K562 (cell line): Measurements from ENCODE around the gene EPB41L4A. TPM values are rescaled to one million over a fixed set of nuclear protein-coding genes. Genes with fewer than 3 reads are reported as not detected.
A peak's percentile ranks its signal among the peaks of the same experiment; 100 is the strongest.

ENCODE experiments used
- ATAC-seq: fragments of 200-7000 bp; cut with Tn5 transposase; 3 replicates; pipeline ENCODE4 v1.9.1; 2020; ENCODE audit warnings: moderate library complexity
- BruUV-seq: library from RNA; stranded (reverse); fragments of 400-500 nt; replicated peaks from 2 replicates; lab custom pipeline; 2021; lab: Mats Ljungman, UMichigan
- CTCF ChIA-PET: fragments of 300-600 bp; formaldehyde crosslinking; extraction: SDS; loops from one replicate; lab custom pipeline; 2021; ENCODE audit warnings: low intra/inter-chr PET ratio; lab: Yijun Ruan, JAX
- POLR2A ChIA-PET: fragments of 300-600, 350-650 bp; sonication (Branson Sonifier 250); formaldehyde crosslinking; extraction: SDS; loops from one replicate; lab custom pipeline; 2021; ENCODE audit warnings: antibody characterized with exemption, inconsistent platforms; lab: Yijun Ruan, JAX
- DNase-seq, 4 experiments: peaks; one replicate each; pipeline versions ENCODE4 v3.0.0 to v3.0.0-alpha.2; 2011 to 2018; ENCODE audit warnings: low spot score in 3 of 4, mixed read lengths in 3 of 4; ENCODE audit errors: extremely low read depth in 1 of 4
- FAIRE-seq: peaks from 2 replicates; lab custom pipeline; 2011; peaks lifted over from hg19 to GRCh38; lab: Jason Lieb, UNC
- H2AFZ ChIP-seq: 2 replicates; pipeline ENCODE4 v1.6.0; 2011; ENCODE audit warnings: low read depth, low read length, control low read depth, inconsistent platforms
- H3K27ac ChIP-seq: fragments of 200-600 bp; 3 replicates; pipeline ENCODE4 v1.8.0; 2011; ENCODE audit warnings: low read depth, mild to moderate bottlenecking, control low read depth, inconsistent platforms, low read length, moderate library complexity, mixed read lengths; ENCODE audit errors: extremely low read depth
- H3K27me3 ChIP-seq, 2 experiments: fragments of 300-600 bp in 1 of 2; 2 replicates in 1 of 2; 3 replicates in 1 of 2; pipeline versions ENCODE4 v1.6.0 to v1.8.0; 2011; ENCODE audit warnings: inconsistent platforms in 2 of 2, low read length in 2 of 2, mild to moderate bottlenecking in 1 of 2, mixed read lengths in 1 of 2, moderate library complexity in 1 of 2; ENCODE audit not compliant: control insufficient read depth in 2 of 2, insufficient read depth in 2 of 2
- H3K36me3 ChIP-seq: fragments of 300-600 bp; 3 replicates; pipeline ENCODE4 v1.8.0; 2011; ENCODE audit warnings: mild to moderate bottlenecking, low read length, inconsistent platforms; ENCODE audit not compliant: control insufficient read depth, insufficient read depth
- H3K4me1 ChIP-seq, 2 experiments: fragments of 200-600 bp in 1 of 2; replicated peaks in 1 of 2; 2 replicates in 1 of 2; 3 replicates in 1 of 2; pipeline versions ENCODE4 v1.5.1 to v1.8.0; 2011; ENCODE audit warnings: inconsistent platforms in 2 of 2, low read length in 2 of 2, mild to moderate bottlenecking in 1 of 2, mixed read lengths in 1 of 2, moderate library complexity in 1 of 2; ENCODE audit not compliant: control insufficient read depth in 2 of 2, insufficient read depth in 2 of 2
- H3K4me2 ChIP-seq: 2 replicates; pipeline ENCODE4 v1.6.1; 2011; ENCODE audit warnings: low read length, control low read depth, inconsistent platforms, mixed read lengths; ENCODE audit not compliant: insufficient read depth
- H3K4me3 ChIP-seq: fragments of 200-600 bp; sonication (generic), shearing (Covaris generic); 2 replicates; pipeline ENCODE4 v1.5.1; 2016; ENCODE audit warnings: control low read depth, inconsistent platforms
- H3K79me2 ChIP-seq: fragments of 200-600 bp; 3 replicates; pipeline ENCODE4 v1.8.0; 2011; ENCODE audit warnings: low read length, inconsistent platforms; ENCODE audit not compliant: control insufficient read depth, insufficient read depth
- H3K9ac ChIP-seq, 2 experiments: 2 replicates each; pipeline versions ENCODE4 v1.6.0 to v1.6.1; 2011; ENCODE audit warnings: low read depth in 2 of 2, low read length in 2 of 2, control low read depth in 1 of 2, inconsistent platforms in 1 of 2, mild to moderate bottlenecking in 1 of 2, mixed read lengths in 1 of 2; ENCODE audit not compliant: insufficient read depth in 1 of 2
- H3K9me1 ChIP-seq: one replicate; pipeline ENCODE4 v1.6.0; 2011; ENCODE audit warnings: inconsistent platforms, mild to moderate bottlenecking, low read length, moderate library complexity; ENCODE audit not compliant: control insufficient read depth, insufficient read depth
- H3K9me3 ChIP-seq: replicated peaks from 2 replicates; pipeline ENCODE4 v1.5.1; 2011; ENCODE audit warnings: low read depth, low read length, inconsistent platforms; ENCODE audit not compliant: control insufficient read depth, insufficient read depth
- H4K20me1 ChIP-seq: replicated peaks from 2 replicates; pipeline ENCODE4 v1.6.1; 2011; ENCODE audit warnings: low read length, inconsistent platforms, mixed read lengths; ENCODE audit not compliant: control insufficient read depth, insufficient read depth
- CBFA2T3 ChIP-seq: fragments of 450-650 bp; IDR thresholded peaks from 2 replicates; pipeline ENCODE4 v1.6.1; 2017
- EP300 ChIP-seq: IDR thresholded peaks from 2 replicates; pipeline ENCODE4 v1.6.1; 2012; ENCODE audit warnings: low read length, improper control_type of control experiment
- HES1 ChIP-seq: fragments of 450-650 bp; IDR thresholded peaks from 2 replicates; pipeline ENCODE4 v1.6.1; 2016; ENCODE audit warnings: low read depth, mild to moderate bottlenecking, moderate library complexity
- NFATC3 ChIP-seq: fragments of 450-650 bp; IDR thresholded peaks from 2 replicates; pipeline ENCODE4 v1.6.1; 2017; ENCODE audit warnings: mild to moderate bottlenecking
- POLR3A ChIP-seq: IDR thresholded peaks from 2 replicates; pipeline ENCODE4 v1.6.1; 2011; ENCODE audit warnings: borderline replicate concordance, mild to moderate bottlenecking, moderate library complexity; ENCODE audit not compliant: insufficient read length, insufficient read depth; ENCODE audit errors: extremely low read depth
- TGIF2 ChIP-seq: sonication (generic); formaldehyde crosslinking; IDR thresholded peaks from 2 replicates; pipeline ENCODE4 v1.8.1; 2022; ENCODE audit warnings: mild to moderate bottlenecking, missing genetic modification reagents, moderate library complexity
- ZNF449 ChIP-seq: fragments of 250-450 bp; sonication (Bioruptor Pico); IDR thresholded peaks from 2 replicates; pipeline ENCODE4 v1.8.0; 2022; ENCODE audit warnings: moderate library complexity, mild to moderate bottlenecking, inconsistent platforms
- ZNF507 ChIP-seq: conservative IDR thresholded peaks from 2 replicates; pipeline ENCODE4 v1.6.1; 2017; ENCODE audit warnings: missing genetic modification characterization, missing compliant biosample characterization
- ZNF584 ChIP-seq: fragments of 200-800 bp; sonication (Bioruptor generic); IDR thresholded peaks from 2 replicates; pipeline ENCODE4 v1.6.1; 2016; ENCODE audit warnings: low read depth, mild to moderate bottlenecking, missing genetic modification characterization, missing compliant biosample characterization
- ZNF609 ChIP-seq: sonication (generic); formaldehyde crosslinking; IDR thresholded peaks from 2 replicates; pipeline ENCODE4 v1.8.1; 2023; ENCODE audit warnings: missing genetic modification reagents, mild to moderate bottlenecking, borderline replicate concordance
- WGBS: fragments of 100-300 bp; shearing (Covaris generic); methylation state at CpG from one replicate; pipeline ENCODE4 v1.1.6; 2016; ENCODE audit warnings: low coverage, mixed read lengths; ENCODE audit not compliant: insufficient coverage; ENCODE audit errors: missing lambda C conversion rate; 5-methylcytosine and 5-hydroxymethylcytosine counted together
- in situ Hi-C: fragments of 300-500 bp; cut with MboI; formaldehyde crosslinking; loops from 4 replicates; pipeline ENCODE4 v1.15.0; 2018; ENCODE audit warnings: inconsistent platforms, mixed read lengths
- intact Hi-C: fragments of 100-400 bp; cut with micrococcal nuclease; formaldehyde crosslinking; loops from 2 replicates; pipeline ENCODE4 v1.14.2; 2022
- polyA plus RNA-seq, 8 experiments: library from polyadenylated mRNA; depleted of rRNA in 4 of 8; stranded (reverse) in 5 of 8; unstranded in 3 of 8; fragments of >200 nt; fragmentation: Nextera tagmentation in 2 of 8; fragmentation: Illumina TruSeq in 1 of 8; extraction: Ambion mirVana in 2 of 8; extraction: Trizol in 1 of 8; gene quantifications; 2 replicates each; pipeline versions ENCODE4 v1.2.1 to v1.2.3, GENCODE V29; 2011 to 2014; ENCODE audit warnings: inconsistent platforms in 1 of 8, missing spikeins in 1 of 8
- total RNA-seq, 7 experiments: library from RNA; depleted of rRNA in 6 of 7; stranded (reverse); fragments of >200 nt in 6 of 7; fragmentation: Illumina TruSeq in 2 of 7; extraction: Trizol in 2 of 7; gene quantifications; 2 replicates each; pipeline versions ENCODE4 v1.2.1 to v1.2.3, GENCODE V29; 2011 to 2021; ENCODE audit warnings: low replicate concordance in 1 of 7
- TF ChIP-seq, protein P1 (sequence below): sonication (generic); formaldehyde crosslinking; IDR thresholded peaks from 2 replicates; pipeline ENCODE4 v1.8.1; 2023; ENCODE audit warnings: mild to moderate bottlenecking, missing genetic modification reagents

Gene EPB41L4A
- total and polyA plus RNA-seq, 9 of the 15 experiments (the other 6 are each of a cell fraction or from before 2014, with no cell fraction given) = 0.04 to 0.35 (median 0.12) TPM; not detected in 3

DNA sequence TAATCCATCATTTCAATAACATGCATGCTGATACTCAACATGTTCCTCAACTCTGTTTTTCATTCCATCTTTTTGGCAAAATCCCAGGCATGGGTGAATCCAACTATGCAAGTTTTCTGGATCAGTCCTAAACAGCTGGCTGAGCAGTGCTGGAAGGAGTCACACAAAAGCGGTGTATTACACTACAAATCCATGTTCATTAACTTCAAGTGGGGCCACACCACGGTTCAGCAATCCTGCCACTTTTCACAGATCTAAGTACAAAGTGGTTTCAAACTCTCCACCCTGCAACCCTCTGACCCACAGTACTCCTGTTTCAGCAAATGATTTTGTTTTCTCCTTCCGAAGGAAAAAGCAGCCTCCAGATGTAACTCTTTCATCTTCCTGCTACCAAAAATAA, 222.5 kb downstream of the EPB41L4A start (continued):
- TF ChIP-seq HES1 = no peak
- TF ChIP-seq NFATC3 = no peak
- no peak for TF ChIP-seq POLR3A
- TF ChIP-seq, all 486 proteins: peak for 0

GRCh38 chr5:112195924-112196323, 223.2 kb downstream of the EPB41L4A start:
- no peaks in the 10 kb centered on the region for H3K79me2 ChIP-seq
- WGBS = 2% methylated on average over 4 of the region's 4 CpGs
- no peaks in the 10 kb centered on the region for H3K36me3 ChIP-seq
- no peak overlapping the region for H3K4me2 ChIP-seq
- ChIA-PET POLR2A (interaction anchor here (1.0 kb wide), 1 partner anchor 51 kb away, joined by 3 read pairs; no protein-coding TSS in a partner anchor), CTCF (no interaction called here)
- no peaks in the 10 kb centered on the region for H3K9me3 ChIP-seq
- H4K20me1 ChIP-seq = no peaks in the 10 kb centered on the region
- in situ Hi-C loops (no loop called here), intact Hi-C loops (no loop called here)
- BruUV-seq = no TSS peak
- H3K27me3 ChIP-seq = peaks cover 19 to 21% of the 10 kb centered on the region in 2 experiments; a peak in 4 of 5 replicates
- no peak for ATAC-seq
- no peak overlapping the region for H3K9ac ChIP-seq
- no peak for FAIRE-seq
- no peak for DNase-seq
- no peak overlapping the region for H3K4me3 ChIP-seq
- H3K27ac ChIP-seq = no peak overlapping the region
- H3K4me1 ChIP-seq = no peaks in the 10 kb centered on the region
- no peaks in the 10 kb centered on the region for H3K9me1 ChIP-seq
- H2AFZ ChIP-seq = no peak overlapping the region
- TF ChIP-seq ZNF449 = no peak
- no peak for TF ChIP-seq ZNF584 (CRISPR knock-in tag)
- no peak for TF ChIP-seq TGIF2 (CRISPR knock-in tag)
- TF ChIP-seq EP300 = no peak
- peak; percentile 55; the same call in 1 of the 2 replicates for TF ChIP-seq CBFA2T3
- TF ChIP-seq ZNF507 (tag) = no peak
- TF ChIP-seq, protein P1, sequence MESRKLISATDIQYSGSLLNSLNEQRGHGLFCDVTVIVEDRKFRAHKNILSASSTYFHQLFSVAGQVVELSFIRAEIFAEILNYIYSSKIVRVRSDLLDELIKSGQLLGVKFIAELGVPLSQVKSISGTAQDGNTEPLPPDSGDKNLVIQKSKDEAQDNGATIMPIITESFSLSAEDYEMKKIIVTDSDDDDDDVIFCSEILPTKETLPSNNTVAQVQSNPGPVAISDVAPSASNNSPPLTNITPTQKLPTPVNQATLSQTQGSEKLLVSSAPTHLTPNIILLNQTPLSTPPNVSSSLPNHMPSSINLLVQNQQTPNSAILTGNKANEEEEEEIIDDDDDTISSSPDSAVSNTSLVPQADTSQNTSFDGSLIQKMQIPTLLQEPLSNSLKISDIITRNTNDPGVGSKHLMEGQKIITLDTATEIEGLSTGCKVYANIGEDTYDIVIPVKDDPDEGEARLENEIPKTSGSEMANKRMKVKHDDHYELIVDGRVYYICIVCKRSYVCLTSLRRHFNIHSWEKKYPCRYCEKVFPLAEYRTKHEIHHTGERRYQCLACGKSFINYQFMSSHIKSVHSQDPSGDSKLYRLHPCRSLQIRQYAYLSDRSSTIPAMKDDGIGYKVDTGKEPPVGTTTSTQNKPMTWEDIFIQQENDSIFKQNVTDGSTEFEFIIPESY (CRISPR knock-in tag) = no peak
- no peak for TF ChIP-seq ZNF609 (CRISPR knock-in tag)
